Smooth muscle cell (in vitro differentiated cells): Measurements from ENCODE around the gene RRP7A. TPM values are rescaled to one million over a fixed set of nuclear protein-coding genes. Genes with fewer than 3 reads are reported as not detected.
"Not testable (repeated sequence)": the region's sequence is repeated elsewhere in the genome, so short reads cannot be mapped to it uniquely, and the experiment has no call there.

ENCODE experiments used
- DNase-seq: peaks from one replicate; lab custom pipeline; 2025; ENCODE audit not compliant: unreplicated experiment; lab: John Stamatoyannopoulos, UW
- H2AFZ ChIP-seq: fragments of 200-600 bp; sonication (generic); 2 replicates; pipeline ENCODE4 v1.6.0; 2016; ENCODE audit warnings: antibody characterized with exemption, low read depth, mild to moderate bottlenecking
- H3F3A ChIP-seq: fragments of 200-600 bp; sonication (generic); 2 replicates; pipeline ENCODE4 v1.6.0; 2017; ENCODE audit warnings: antibody characterized with exemption, low read depth
- H3K27ac ChIP-seq: fragments of 200-600 bp; sonication (generic); 2 replicates; pipeline ENCODE4 v1.5.1; 2016; ENCODE audit warnings: low read depth, mild to moderate bottlenecking
- H3K27me3 ChIP-seq: fragments of 200-600 bp; sonication (generic); 2 replicates; pipeline ENCODE4 v1.6.1; 2016; ENCODE audit warnings: low read depth, mild to moderate bottlenecking
- H3K36me3 ChIP-seq: fragments of 200-600 bp; sonication (generic); 2 replicates; pipeline ENCODE4 v1.5.1; 2016; ENCODE audit warnings: low read depth
- H3K4me1 ChIP-seq: fragments of 200-600 bp; sonication (generic); 2 replicates; pipeline ENCODE4 v1.5.1; 2016; ENCODE audit warnings: low read depth
- H3K4me2 ChIP-seq: fragments of 200-600 bp; sonication (generic); 2 replicates; pipeline ENCODE4 v1.6.0; 2016; ENCODE audit warnings: mild to moderate bottlenecking
- H3K4me3 ChIP-seq: fragments of 200-600 bp; sonication (generic); 2 replicates; pipeline ENCODE4 v1.5.1; 2016; ENCODE audit warnings: mild to moderate bottlenecking
- H3K79me2 ChIP-seq: fragments of 200-600 bp; sonication (generic); 2 replicates; pipeline ENCODE4 v1.6.0; 2016; ENCODE audit warnings: low read depth, mild to moderate bottlenecking
- H3K9ac ChIP-seq: fragments of 200-600 bp; sonication (generic); 2 replicates; pipeline ENCODE4 v1.6.0; 2016; ENCODE audit warnings: low read depth
- H3K9me3 ChIP-seq: fragments of 200-600 bp; sonication (generic); replicated peaks from 2 replicates; pipeline ENCODE4 v1.5.1; 2016; ENCODE audit warnings: low read depth
- H4K20me1 ChIP-seq: fragments of 200-600 bp; sonication (generic); 2 replicates; pipeline ENCODE4 v1.6.0; 2016; ENCODE audit warnings: low read depth
- WGBS: methylation state at CpG from one replicate; pipeline ENCODE4 v1.1.7; 2016; ENCODE audit warnings: low lambda C conversion rate; 5-methylcytosine and 5-hydroxymethylcytosine counted together
- polyA plus RNA-seq: library from polyadenylated mRNA; unstranded; fragments of >200 nt; fragmentation: Nextera tagmentation; extraction: Ambion mirVana; gene quantifications from 2 replicates; pipeline ENCODE4 v1.2.1, GENCODE V29; 2016
- total RNA-seq: library from RNA; depleted of rRNA; stranded (reverse); fragments of >200 nt; gene quantifications from 2 replicates; pipeline ENCODE4 v1.2.3, GENCODE V29; 2014
- TF ChIP-seq, protein P1 (sequence below): fragments of 200-600 bp; sonication (generic); IDR thresholded peaks from 2 replicates; pipeline ENCODE4 v1.5.1; 2017; ENCODE audit warnings: borderline replicate concordance, mild to moderate bottlenecking, antibody characterized with exemption; ENCODE audit not compliant: insufficient read depth, poor library complexity, severe bottlenecking

Gene RRP7A
- total and polyA plus RNA-seq, 2 experiments from 2014 or later, result 24.5 to 64.2 TPM

DNA sequence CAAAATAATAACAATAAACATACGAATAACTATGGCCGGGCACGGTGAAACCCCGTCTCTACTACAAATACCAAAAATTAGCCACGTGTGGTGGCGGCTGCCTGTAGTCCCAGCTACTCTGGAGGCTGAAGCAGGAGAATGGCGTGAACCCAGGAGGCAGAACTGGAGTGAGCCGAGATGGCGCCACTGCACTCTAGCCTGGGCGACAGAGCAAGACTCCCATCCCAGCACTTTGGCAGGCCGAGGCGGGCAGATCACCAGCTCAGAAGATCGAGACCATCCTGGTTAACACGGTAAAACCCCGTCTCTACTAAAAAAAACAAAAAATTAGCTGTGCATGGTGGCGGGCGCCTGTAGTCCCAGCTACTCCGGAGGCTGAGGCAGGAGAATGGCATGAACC is 17.0 kb upstream of the RRP7A start:
- H3K9ac ChIP-seq, H3K9me3 ChIP-seq, H3K79me2 ChIP-seq, H3F3A ChIP-seq, H3K27ac ChIP-seq, DNase-seq, H3K4me2 ChIP-seq, H3K27me3 ChIP-seq, H3K4me1 ChIP-seq, H3K4me3 ChIP-seq, H3K36me3 ChIP-seq, H2AFZ ChIP-seq, H4K20me1 ChIP-seq: not testable (repeated sequence)
- 97% methylated on average over 18 of the region's 18 CpGs for WGBS

DNA sequence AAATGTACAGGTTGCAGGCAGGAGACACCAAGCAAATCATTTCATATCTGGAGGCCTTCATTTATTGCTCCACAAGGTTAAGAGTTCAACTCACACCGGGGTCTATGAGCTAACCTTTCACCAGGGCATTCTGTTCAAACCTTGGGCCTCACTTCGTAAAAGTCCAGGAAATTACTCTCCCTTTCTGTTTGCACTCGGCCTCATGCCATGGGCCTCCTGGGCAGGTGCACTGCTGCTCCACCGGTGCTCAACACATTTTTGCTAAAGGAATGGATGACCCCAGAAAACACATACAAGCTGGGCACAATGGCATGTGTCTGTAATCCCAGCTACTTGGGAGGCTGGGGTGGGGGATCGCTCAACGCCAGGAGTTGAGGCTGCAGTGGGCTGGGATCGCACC is 16.6 kb upstream of the RRP7A start:
- no peak for DNase-seq
- TF ChIP-seq, protein P1, sequence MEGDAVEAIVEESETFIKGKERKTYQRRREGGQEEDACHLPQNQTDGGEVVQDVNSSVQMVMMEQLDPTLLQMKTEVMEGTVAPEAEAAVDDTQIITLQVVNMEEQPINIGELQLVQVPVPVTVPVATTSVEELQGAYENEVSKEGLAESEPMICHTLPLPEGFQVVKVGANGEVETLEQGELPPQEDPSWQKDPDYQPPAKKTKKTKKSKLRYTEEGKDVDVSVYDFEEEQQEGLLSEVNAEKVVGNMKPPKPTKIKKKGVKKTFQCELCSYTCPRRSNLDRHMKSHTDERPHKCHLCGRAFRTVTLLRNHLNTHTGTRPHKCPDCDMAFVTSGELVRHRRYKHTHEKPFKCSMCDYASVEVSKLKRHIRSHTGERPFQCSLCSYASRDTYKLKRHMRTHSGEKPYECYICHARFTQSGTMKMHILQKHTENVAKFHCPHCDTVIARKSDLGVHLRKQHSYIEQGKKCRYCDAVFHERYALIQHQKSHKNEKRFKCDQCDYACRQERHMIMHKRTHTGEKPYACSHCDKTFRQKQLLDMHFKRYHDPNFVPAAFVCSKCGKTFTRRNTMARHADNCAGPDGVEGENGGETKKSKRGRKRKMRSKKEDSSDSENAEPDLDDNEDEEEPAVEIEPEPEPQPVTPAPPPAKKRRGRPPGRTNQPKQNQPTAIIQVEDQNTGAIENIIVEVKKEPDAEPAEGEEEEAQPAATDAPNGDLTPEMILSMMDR, result no peak
- no peaks in the 10 kb centered on the region for H3K4me1 ChIP-seq
- H3K4me2 ChIP-seq, result no peak overlapping the region
- no peaks in the 10 kb centered on the region for H3F3A ChIP-seq
- H3K79me2 ChIP-seq, result no peaks in the 10 kb centered on the region
- no peak overlapping the region for H2AFZ ChIP-seq
- 95% methylated on average over 7 of the region's 7 CpGs for WGBS
- no peaks in the 10 kb centered on the region for H4K20me1 ChIP-seq
- no peaks in the 10 kb centered on the region for H3K9me3 ChIP-seq
- H3K9ac ChIP-seq, result no peak overlapping the region
- no peaks in the 10 kb centered on the region for H3K36me3 ChIP-seq
- H3K27ac ChIP-seq, result no peak overlapping the region
- no peak overlapping the region for H3K4me3 ChIP-seq
- no peaks in the 10 kb centered on the region for H3K27me3 ChIP-seq

DNA sequence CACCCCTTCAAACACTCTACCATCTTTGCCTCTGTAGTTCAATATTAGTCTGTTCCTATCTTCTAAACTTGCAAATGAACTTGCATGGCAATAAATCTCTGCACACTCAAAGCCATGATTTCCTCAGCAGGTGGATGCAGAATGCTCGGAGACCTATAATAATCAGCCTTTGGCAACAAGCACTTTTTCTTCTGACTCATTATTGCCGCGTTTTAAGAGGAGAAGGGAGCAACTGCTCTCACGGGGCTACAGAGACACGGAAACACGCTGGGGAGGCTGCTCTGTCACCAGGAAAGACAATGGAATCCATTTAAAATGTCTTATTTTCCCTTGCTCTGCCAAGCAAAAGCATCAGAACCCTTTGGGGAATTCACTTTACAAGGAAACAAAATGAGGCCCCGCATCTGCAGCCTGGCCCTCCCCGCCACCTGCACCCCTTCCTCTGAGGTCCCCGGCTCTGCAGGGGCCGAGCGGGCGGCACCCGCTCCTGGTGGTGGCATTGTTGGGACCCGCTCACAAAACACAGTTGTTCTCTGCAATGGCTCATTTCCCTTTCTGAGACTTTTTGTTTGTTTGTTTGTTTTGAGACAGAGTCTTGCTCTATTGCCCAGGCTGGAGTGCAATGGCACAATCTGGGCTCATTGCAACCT is 15.6 kb upstream of the RRP7A start:
- H3K27ac ChIP-seq, H3K9me3 ChIP-seq, H3K79me2 ChIP-seq, H2AFZ ChIP-seq, H3K4me2 ChIP-seq, H3K4me1 ChIP-seq, H3K4me3 ChIP-seq, DNase-seq, H3F3A ChIP-seq, H3K27me3 ChIP-seq, H3K36me3 ChIP-seq, H3K9ac ChIP-seq, H4K20me1 ChIP-seq: not testable (repeated sequence)
- 84% methylated on average over 6 of the region's 14 CpGs for WGBS

DNA sequence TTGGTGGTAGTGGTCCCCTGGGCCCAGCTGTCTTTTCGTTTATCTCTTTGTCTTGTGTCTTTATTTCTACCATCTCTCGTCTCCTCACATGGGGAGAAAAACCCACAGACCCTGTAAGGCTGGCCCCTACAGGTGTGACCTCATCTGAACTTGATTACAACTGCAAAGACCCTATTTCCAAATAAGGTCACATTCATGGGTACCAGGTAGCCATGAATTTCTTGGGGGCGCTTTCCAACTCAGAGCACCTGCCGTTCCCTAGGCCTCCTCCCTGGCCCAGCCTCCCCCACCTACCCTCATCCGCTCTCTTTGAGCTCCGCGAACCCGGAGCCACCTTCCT is 14.0 kb upstream of the RRP7A start:
- H3K4me1 ChIP-seq, result no peaks in the 10 kb centered on the region
- WGBS, result 93% methylated on average over 8 of the region's 8 CpGs
- H3K79me2 ChIP-seq, result no peaks in the 10 kb centered on the region
- no peaks in the 10 kb centered on the region for H3K36me3 ChIP-seq
- no peak overlapping the region for H3K9ac ChIP-seq
- H3F3A ChIP-seq, result peaks cover 4% of the 10 kb centered on the region
- H3K27ac ChIP-seq, result no peak overlapping the region
- no peak for DNase-seq
- H3K27me3 ChIP-seq, result no peaks in the 10 kb centered on the region
- no peak overlapping the region for H3K4me3 ChIP-seq
- TF ChIP-seq, protein P1, result no peak
- H3K9me3 ChIP-seq, result no peaks in the 10 kb centered on the region
- H3K4me2 ChIP-seq, result no peak overlapping the region
- no peak overlapping the region for H2AFZ ChIP-seq
- H4K20me1 ChIP-seq, result no peaks in the 10 kb centered on the region

DNA sequence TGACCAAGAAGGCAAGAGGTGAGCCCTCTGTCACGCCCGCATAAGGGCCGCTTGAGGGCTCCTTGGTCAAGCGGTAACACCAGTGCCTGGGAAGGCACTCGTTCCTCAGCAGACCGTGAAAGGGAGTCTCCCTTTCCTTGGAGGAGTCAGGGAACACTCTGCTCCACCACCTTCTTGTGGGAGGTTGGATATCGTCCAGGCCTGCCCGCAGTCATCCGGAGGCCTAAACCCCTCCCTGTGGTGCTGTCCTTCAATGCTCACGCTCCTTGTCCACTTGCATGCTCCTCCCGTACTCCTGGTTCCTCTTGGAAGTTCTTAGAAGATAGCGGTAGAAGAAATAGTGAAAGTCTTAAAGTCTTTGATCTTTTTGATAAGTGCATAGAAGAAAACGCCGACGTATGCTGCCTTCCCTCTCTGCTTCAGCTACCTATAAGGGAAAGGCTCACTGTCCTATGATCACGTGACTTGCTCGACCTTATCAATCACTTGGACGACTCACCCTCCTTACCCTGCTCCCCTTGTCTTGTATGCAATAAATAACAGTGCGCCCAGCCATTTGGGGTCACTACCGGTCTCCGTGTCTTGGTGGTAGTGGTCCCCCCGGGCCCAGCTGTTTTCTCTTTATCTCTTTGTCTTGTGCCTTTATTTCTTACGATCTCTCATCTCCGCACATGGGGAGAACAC is 11.9 kb upstream of the RRP7A start:
- not testable (repeated sequence) for H3K79me2 ChIP-seq, H3K9me3 ChIP-seq, H3K4me3 ChIP-seq, H4K20me1 ChIP-seq, H3F3A ChIP-seq, H3K27me3 ChIP-seq, H3K9ac ChIP-seq, DNase-seq, H3K4me1 ChIP-seq, H3K4me2 ChIP-seq, H2AFZ ChIP-seq, H3K27ac ChIP-seq, H3K36me3 ChIP-seq
- 90% methylated on average over 24 of the region's 24 CpGs for WGBS

DNA sequence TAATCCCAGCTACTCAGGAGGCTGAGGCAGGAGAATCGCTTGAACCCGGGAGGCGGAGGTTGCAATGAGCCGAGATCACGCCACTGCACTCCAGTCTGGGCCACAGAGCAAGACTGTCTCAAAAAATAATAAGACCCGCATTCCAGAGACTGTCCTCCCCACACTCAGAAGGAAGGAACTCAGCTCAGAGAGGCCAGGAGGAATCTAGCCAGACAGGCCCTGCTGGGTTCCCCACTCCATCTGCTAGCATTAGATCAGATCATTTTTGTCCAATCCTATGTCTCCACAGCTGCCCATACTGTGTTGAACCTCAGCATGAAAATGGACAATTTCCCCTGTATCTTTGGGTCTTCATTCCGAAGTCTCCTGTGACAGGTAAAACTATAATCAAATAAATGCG is 9.8 kb upstream of the RRP7A start:
- H3F3A ChIP-seq, H2AFZ ChIP-seq, H3K36me3 ChIP-seq, H4K20me1 ChIP-seq, H3K9ac ChIP-seq, H3K4me2 ChIP-seq, H3K27me3 ChIP-seq, H3K9me3 ChIP-seq, DNase-seq, H3K4me3 ChIP-seq, H3K4me1 ChIP-seq, H3K79me2 ChIP-seq: not testable (repeated sequence)
- H3K27ac ChIP-seq, result peak overlapping the region; percentile 75
- 82% methylated on average over 8 of the region's 8 CpGs for WGBS
